AG04449 (cell line): ENCODE measurements around the gene SLC16A11.

Source experiments
- CTCF ChIA-PET: fragments of 350-600 bp; formaldehyde crosslinking; extraction: SDS; loops from one replicate; lab custom pipeline; 2021; ENCODE audit warnings: antibody characterized with exemption; lab: Yijun Ruan, JAX
- POLR2A ChIA-PET: fragments of 400-600, 350-600 bp; formaldehyde crosslinking; extraction: SDS; loops from one replicate; lab custom pipeline; 2020; ENCODE audit warnings: antibody characterized with exemption, inconsistent platforms; lab: Yijun Ruan, JAX
- DNase-seq: peaks from one replicate; pipeline ENCODE4 v3.0.0-alpha.2; 2010; ENCODE audit warnings: low read depth, low spot score
- H3K4me3 ChIP-seq: 2 replicates; pipeline ENCODE4 v1.5.1; 2011; ENCODE audit warnings: low read depth, mild to moderate bottlenecking, control low read depth, low read length
- CTCF ChIP-seq: IDR thresholded peaks from one replicate; pipeline ENCODE4 v1.5.1; 2011; ENCODE audit warnings: mild to moderate bottlenecking, moderate library complexity, low read length, control low read depth, inconsistent platforms; ENCODE audit not compliant: insufficient read depth; ENCODE audit errors: missing control alignments

The SLC16A11 gene

DNA sequence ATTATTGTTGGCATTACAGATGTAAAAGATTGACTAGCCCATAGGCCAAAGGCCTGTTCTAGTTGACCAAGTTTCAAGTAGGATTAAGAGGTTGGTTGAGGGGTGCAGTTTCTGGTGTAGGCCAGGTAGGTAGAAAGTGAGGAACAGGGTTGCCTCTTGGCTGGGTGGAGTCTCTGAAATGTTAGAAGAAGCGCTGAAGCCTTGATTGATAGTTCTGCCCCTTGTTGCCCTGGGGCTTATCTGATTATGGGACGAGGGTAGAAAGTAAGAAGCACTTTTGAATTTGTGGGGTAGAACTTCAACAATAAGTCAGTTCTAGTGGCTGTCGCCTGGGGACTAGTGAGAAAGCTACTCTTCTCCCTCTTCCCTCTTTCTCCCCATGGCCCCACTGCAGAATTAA is 14.8 kb downstream of the SLC16A11 start:
- TF ChIP-seq CTCF = no peak
- ChIA-PET CTCF (interaction anchor here (1.3 to 1.7 kb wide), 2 partner anchors 7 to 16 kb away, joined by 4 to 7 read pairs; no protein-coding TSS in a partner anchor), POLR2A (no interaction called here)
- DNase-seq = no peak
- H3K4me3 ChIP-seq = no peak overlapping the region

- DNase-seq = no peak
- POLR2A ChIA-PET = no interaction called here
- TF ChIP-seq CTCF = no peak
Observed at GRCh38 chr17:7027335-7027734, 16.6 kb downstream of the SLC16A11 start.

GRCh38 chr17:7026471-7027115 is 17.3 kb downstream of the SLC16A11 start:
- DNase-seq = no peak
- ChIA-PET POLR2A (interaction anchor here (1.2 kb wide), 1 partner anchor 11 kb away, joined by 4 read pairs; no protein-coding TSS in a partner anchor), CTCF (interaction anchor here (1.0 to 1.5 kb wide), 3 partner anchors 20 to 110 kb away, joined by 3 read pairs; no protein-coding TSS in a partner anchor)
- TF ChIP-seq CTCF = no peak
- no peak overlapping the region for H3K4me3 ChIP-seq

More at GRCh38 chr17:7027335-7027734, 16.6 kb downstream of the SLC16A11 start:
- no peak overlapping the region for H3K4me3 ChIP-seq
- CTCF ChIA-PET = interaction anchor here (1.1 to 1.5 kb wide), 3 partner anchors 19 to 113 kb away, joined by 3 to 4 read pairs (median 3); no protein-coding TSS in a partner anchor

DNA sequence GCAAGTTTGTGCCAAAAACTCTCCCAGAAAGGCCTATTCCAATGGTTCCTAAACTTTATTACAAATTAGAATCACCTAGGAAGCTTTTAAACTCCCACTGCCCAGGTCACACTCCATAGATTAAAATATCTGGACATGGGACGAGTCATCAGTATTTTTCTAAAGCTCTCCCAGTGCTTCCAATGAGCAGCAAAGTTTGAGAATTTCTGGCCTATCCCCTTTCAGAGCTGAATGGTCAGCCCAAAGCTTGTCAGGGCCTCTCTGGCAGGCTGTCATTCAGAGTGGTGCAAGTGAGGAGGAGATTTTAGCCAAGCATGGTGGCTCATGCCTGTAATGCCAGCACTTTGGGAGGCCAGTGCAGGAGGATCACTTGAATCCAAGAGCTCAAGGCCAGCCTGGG is 18.6 kb downstream of the SLC16A11 start:
- ChIA-PET CTCF (interaction anchor here (1.0 to 8.5 kb wide), 6 partner anchors 10 to 114 kb away, joined by 3 to 145 read pairs (median 5); partner anchors contain the start of gene SLC16A13), POLR2A (interaction anchor here (1.2 to 1.3 kb wide), 2 partner anchors 9 to 10 kb away, joined by 4 read pairs; partner anchors contain the start of gene SLC16A13)
- no peak overlapping the region for H3K4me3 ChIP-seq
- TF ChIP-seq CTCF = no peak
- no peak for DNase-seq

- ChIA-PET POLR2A (no interaction called here), CTCF (interaction anchor here (1.5 to 8.5 kb wide), 4 partner anchors 9 to 113 kb away, joined by 5 to 145 read pairs (median 8); a partner anchor contains a TSS)
- no peak for DNase-seq
- H3K4me3 ChIP-seq = no peak overlapping the region
- TF ChIP-seq CTCF = no peak
Observed at GRCh38 chr17:7024402-7024785, 19.5 kb downstream of the SLC16A11 start.

GRCh38 chr17:7023576-7024401 is 20.1 kb downstream of the SLC16A11 start:
- no peak for TF ChIP-seq CTCF
- no peak for DNase-seq
- ChIA-PET CTCF (interaction anchor here (0.6 to 8.5 kb wide), 7 partner anchors 9 to 273 kb away, joined by 3 to 145 read pairs (median 12); a partner anchor contains a TSS), POLR2A (no interaction called here)
- peak overlapping the region; percentile 12; the same call in 1 of the 2 replicates for H3K4me3 ChIP-seq
